ENCODE measurements around the gene STK4.

The STK4 gene

DNA sequence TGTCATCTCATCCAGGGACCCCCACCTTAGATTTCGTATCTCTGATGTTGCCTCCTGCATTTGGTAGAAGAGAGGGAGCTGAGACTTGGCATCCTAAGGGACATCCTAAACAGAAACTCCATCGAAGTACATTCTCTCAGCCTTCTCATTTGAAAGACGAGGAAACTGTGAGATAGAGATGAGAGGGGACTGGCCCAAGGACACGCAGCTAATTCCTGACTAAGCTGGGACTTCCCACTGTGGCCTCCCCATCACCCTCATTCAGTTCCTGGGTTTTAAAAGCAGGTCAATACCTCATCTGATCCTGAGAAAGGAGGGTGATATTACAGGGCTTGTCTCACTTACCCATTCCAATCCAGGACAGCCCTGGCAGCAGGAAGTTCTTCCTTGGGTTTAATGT is 149.5 kb downstream of the STK4 start:
- no peak for DNase-seq

DNA sequence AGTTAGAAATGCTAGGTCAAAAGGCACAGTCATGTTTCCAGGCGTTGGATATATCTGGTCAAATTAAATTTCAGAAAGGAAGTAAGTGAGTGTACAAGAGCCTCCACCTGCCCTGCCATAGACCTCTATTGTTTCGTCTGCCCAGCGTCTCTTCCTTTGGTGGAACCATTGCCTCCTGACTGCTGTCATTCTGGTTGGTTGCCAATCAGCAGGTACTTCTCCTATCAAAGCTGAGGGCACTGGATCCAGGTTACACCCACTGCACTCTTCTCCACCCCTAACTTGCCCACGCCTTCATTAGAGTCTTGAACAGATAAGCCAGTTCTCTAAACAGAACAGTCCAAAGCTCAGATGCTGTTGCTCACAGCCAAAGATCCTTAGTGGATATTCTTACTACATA is 151.3 kb downstream of the STK4 start:
- no peak for DNase-seq

DNA sequence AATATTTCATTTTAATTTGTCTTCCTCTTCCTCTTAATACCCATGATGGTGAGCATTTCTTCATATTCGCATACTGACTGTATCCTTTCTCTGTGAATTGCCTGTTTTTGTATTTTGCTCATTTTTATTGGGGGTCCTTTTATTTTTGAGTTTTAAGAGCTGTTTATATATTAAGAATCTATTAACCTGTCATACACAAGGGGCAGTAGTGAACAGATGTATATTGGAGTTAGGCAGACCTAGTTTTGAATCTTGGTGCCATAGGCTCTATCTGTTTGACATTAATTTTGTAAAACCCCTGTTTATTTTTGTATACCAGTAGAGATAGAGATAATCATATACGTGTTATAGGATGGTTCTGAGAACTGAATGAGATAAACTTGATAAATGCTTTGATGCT is 151.7 kb downstream of the STK4 start:
- no peak for DNase-seq

DNA sequence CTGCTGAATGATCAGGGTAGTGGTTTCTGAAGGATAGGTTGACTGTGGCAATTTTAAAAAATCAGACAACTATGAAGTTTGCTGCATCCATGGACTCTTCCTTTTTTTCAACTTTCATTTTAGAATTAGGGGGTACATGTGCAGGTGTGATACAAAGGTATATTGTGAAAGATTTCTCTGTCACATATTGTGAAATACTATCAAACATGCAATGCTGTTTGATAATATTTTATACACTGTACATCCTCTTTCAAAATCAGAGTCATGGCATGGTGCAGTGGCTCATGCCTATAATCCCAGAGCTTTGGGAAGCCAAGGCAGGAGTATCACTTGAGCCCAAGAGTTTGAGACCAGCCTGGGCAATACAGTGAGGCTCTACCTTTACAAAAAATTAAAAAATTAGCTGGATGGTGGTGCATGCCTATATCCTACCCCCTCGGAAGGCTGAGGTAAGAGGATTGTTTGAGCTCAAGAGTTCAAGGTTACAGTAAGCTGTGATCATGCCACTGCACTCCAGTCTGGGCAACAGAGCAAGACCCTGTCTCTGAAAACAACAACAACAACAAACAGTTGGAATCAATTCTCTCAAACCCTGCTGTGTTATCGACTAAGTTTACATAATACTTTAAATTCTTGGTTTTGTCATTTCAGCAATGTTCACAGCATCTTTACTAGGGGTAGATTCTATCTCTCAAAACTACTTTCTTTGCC is 153.4 kb downstream of the STK4 start:
- no peak for DNase-seq

DNA sequence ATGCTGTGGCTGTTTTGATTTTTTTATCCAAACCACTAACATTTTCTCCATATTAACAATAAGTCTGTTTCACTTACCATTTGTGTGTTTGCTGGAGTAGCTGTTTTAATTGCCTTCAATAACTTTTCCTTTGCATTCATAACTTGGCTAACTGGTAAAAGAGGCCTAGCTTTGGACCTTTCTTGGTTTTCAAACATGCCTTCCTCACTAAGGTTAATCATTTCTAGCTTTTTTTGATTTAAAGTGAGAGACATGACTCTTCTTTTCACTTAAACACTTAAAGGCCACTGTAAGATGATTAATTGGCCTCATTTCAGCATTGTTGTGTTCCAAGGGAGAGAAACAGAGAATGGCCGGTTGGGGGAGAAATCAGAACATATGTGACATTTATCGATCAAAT is 155.1 kb downstream of the STK4 start:
- no peak for DNase-seq

DNA sequence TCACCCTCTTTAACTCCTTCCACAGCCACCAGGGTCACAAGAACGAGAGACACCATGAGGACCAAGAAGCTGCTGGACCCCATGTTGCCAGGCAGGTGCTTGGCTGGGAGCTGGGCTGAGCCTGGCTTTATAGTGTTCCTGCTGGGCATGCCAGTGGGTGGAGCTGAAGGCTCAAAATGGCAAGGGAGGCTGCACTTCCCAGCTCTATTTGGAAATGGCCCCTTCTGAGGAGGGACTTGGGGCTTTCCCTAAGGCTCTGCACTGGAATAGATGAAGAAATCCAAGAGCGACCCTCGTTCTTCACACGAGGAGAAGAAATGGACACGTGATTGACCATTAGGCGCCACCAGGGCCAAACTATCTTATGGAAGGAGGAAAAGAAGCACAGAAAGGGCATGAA is 158.1 kb downstream of the STK4 start, which contains the start of gene WFDC12:
Gene WFDC12, minus strand, starts transcription at position 101 of the 400 bp plus-strand sequence. Its CDS starts 18 bp downstream, at position 83.
- DNase-seq, result no peak

DNA sequence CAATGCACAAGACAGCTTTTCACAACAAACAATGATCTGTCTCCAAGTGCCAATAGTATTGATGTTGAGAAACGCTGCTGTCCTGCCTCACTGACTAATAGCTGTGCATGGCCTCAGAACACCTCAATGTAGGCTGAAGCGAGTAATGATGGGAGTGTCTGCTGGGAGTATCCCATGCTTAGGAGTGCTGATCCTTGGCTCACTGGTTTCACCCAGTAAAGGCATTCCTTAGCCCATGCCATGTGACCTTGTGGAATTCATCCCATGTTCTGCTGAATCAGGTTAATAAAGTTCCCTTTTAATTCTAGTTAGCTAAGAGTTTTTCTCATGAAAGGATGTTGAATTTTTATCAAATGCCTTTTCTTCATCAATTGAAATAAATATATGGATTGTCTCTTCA is 161.8 kb downstream of the STK4 start:
- DNase-seq, result no peak

Data from inflammatory macrophage treated with lipopolysaccharide for 1 hour (primary cell).